ENCODE data around the gene TRIM2.

- TF ChIP-seq, protein P1, sequence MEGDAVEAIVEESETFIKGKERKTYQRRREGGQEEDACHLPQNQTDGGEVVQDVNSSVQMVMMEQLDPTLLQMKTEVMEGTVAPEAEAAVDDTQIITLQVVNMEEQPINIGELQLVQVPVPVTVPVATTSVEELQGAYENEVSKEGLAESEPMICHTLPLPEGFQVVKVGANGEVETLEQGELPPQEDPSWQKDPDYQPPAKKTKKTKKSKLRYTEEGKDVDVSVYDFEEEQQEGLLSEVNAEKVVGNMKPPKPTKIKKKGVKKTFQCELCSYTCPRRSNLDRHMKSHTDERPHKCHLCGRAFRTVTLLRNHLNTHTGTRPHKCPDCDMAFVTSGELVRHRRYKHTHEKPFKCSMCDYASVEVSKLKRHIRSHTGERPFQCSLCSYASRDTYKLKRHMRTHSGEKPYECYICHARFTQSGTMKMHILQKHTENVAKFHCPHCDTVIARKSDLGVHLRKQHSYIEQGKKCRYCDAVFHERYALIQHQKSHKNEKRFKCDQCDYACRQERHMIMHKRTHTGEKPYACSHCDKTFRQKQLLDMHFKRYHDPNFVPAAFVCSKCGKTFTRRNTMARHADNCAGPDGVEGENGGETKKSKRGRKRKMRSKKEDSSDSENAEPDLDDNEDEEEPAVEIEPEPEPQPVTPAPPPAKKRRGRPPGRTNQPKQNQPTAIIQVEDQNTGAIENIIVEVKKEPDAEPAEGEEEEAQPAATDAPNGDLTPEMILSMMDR (IDR thresholded peaks at IDR 0.05) = no peak
- TF ChIP-seq POLR2A (IDR thresholded peaks at IDR 0.05) (no peak), EP300 (IDR thresholded peaks at IDR 0.05) (no peak)
Measured at GRCh38 chr4:153282023-153282422, 77.8 kb downstream of the TRIM2 start.

Data from tibial nerve (tissue), 4 donors.